ENCODE results near the gene AOPEP. TPM values are rescaled to one million over a fixed set of nuclear protein-coding genes. Genes with fewer than 3 reads are reported as not detected.

The AOPEP gene
- total and polyA plus RNA-seq, 2 of the 13 experiments (the other 11 are each of a cell fraction or from before 2014, with no cell fraction given), result 22.2 to 41.6 TPM

- TF ChIP-seq ZBTB37 (CRISPR knock-in tag; IDR thresholded peaks at IDR 0.05) (no peak), ZNF710 (CRISPR knock-in tag; IDR thresholded peaks at IDR 0.05; ENCODE audit: borderline replicate concordance) (peak; percentile 86; the same call in 1 of the 2 replicates), HOXA3 (CRISPR knock-in tag; IDR thresholded peaks at IDR 0.05) (peak; percentile 98), CCDC6 (CRISPR knock-in tag; IDR thresholded peaks at IDR 0.05) (peak; percentile 59; the same call in 1 of the 2 replicates), ZNF383 (CRISPR knock-in tag; IDR thresholded peaks at IDR 0.05; ENCODE audit: borderline replicate concordance) (no peak), ZBTB10 (CRISPR knock-in tag; IDR thresholded peaks at IDR 0.05; ENCODE audit: borderline replicate concordance) (peak; percentile 50; the same call in 1 of the 2 replicates), ZFP36 (IDR thresholded peaks at IDR 0.05; ENCODE audit: borderline replicate concordance, low read depth, low read length, partially characterized antibody) (no peak), SNAPC4 (CRISPR knock-in tag; IDR thresholded peaks at IDR 0.05) (peak; percentile 89), KDM5B (CRISPR knock-in tag; IDR thresholded peaks at IDR 0.05; ENCODE audit: borderline replicate concordance) (peak; percentile 95), JUND (CRISPR knock-in tag; IDR thresholded peaks at IDR 0.05) (0 out of 2 replicates have a peak, but pooled peaks have one; percentile 61), NR0B2 (CRISPR knock-in tag; IDR thresholded peaks at IDR 0.05) (peak; percentile 79), ZNF501 (CRISPR knock-in tag; IDR thresholded peaks at IDR 0.05) (peak; percentile 72), MEIS1 (CRISPR knock-in tag; IDR thresholded peaks at IDR 0.05; ENCODE audit: borderline replicate concordance) (no peak; the same call in 1 of the 2 replicates), ZKSCAN8 (CRISPR knock-in tag; IDR thresholded peaks at IDR 0.05; ENCODE audit: borderline replicate concordance) (peak; percentile 44; the same call in 1 of the 2 replicates), RARA (CRISPR knock-in tag; IDR thresholded peaks at IDR 0.05) (peak; percentile 70), TEAD3 (CRISPR knock-in tag; optimal IDR thresholded peaks at IDR 0.05; ENCODE audit: borderline replicate concordance) (peak; percentile 89), KDM6A (CRISPR knock-in tag; IDR thresholded peaks at IDR 0.05; ENCODE audit: low read depth) (no peak)
These were observed at the start of gene AOPEP (continued) for GRCh38 chr9:94726495-94727191.
